HG02884 (cell line): ENCODE results near the gene GRB7.
A peak's percentile ranks its signal among the peaks of the same experiment; 100 is the strongest.
"Not testable (repeated sequence)": the region's sequence is repeated elsewhere in the genome, so short reads cannot be mapped to it uniquely, and the experiment has no call there.

Experiments
- ATAC-seq: cut with Tn5 transposase; IDR thresholded peaks from one replicate; pipeline ENCODE4 v1.9.1; 2021; ENCODE audit warnings: mild to moderate bottlenecking, moderate library complexity; ENCODE audit not compliant: unreplicated experiment

GRB7 gene

DNA sequence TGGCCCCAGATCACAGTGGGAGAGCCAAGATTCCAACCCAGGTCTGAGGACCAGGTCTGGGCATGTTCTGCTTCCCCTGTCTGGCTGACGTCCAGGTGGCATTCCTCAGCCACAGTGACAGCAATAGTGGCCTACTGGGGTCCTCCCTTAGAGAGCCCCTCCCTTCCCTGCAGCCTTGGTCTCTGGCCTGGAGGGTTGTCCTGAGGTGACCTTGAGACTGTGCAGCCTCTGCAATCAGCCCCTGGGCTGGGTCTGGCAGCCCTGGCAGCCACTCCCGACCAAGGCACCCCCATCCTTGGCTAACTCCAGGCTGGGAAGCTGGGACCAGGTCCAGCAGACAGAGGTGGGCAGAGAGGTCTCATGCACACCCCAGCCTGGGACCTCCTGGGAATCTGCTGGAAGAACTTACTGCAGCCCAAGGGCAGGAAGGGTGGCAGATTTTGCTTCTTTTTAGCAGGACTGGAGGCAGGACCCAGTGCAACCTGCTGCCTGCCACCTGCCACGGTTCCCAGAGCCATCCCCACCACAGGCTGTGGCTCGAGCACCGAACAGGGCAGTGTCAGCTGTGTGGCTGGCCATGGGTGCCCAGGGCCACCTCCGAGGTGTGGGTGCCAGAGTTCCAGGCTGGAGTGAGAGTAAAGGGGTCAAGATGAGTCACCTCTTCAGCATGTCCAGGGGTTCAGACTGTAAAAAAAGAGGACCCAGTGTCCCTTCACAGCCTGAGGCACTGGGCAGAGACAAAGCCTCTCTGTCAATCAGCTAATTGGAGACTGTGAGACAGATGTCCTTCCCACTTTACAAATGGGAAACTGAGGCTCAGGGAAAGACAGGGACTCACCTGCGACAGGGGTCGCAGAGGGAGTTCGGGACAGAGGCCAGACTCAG is 12.6 kb downstream of the GRB7 start:
- no peak for ATAC-seq

DNA sequence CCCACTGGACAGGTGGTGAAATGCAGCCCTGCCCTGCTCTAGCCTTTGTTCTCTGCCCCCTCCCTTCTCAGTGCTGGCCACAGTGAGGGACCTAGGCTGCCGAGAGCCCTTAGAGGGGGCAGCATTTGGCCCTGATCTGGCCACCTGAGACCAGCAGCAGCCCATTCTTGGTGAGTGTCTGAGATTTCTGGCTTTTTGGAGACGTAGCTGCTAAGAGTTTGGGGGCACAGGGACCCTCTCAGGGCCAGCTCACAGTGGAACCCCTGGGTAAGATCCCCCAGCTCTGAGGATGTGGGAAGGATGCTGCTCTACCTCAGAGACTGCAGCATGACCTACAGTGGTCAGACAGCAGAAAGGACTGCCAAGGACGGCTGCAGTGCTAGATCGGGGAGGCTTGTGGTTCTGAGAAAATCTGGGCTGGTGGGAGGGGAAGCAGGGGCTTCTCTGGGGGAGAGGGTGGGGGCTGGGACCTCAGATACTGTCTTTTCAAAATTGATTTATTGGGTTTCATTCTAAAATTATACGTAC is 13.3 kb downstream of the GRB7 start:
- ATAC-seq: no peak

- ATAC-seq: no peak
These were observed 13.9 kb downstream of the GRB7 start for GRCh38 chr17:39751637-39752036.

GRCh38 chr17:39752241-39752881 is 14.6 kb downstream of the GRB7 start:
- ATAC-seq: no peak

DNA sequence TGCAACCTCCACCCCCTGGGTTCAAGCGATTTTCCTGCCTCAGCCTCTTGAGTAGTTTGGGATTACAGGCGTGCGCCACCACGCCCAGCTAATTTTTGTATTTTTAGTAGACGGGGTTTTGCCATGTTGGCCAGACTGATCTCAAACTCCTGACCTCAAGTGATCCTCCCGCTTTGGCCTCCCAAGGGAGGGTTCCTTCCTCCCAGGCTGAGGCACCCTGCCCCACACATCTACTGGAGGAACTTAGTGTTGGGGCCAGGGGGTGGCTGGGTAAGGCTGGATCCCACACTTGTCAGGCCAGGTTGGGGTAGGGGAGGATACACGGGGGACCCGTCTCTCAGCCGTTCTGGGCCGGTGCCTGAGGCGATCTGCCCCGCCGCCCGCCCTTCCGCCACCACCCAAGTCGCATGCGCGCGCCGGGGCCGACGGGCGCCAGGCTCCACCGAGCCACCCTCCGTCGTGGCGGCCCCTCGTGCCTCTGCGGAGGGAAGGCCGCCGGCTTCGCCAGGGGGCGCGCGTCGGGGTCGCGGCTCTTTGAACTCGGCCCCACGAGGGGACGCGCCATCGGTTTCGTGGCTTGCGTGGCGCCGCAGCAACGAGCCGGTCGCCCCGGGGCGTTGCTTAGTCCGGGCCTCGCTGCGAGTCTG is 15.9 kb downstream of the GRB7 start:
- ATAC-seq: peak; percentile 7

DNA sequence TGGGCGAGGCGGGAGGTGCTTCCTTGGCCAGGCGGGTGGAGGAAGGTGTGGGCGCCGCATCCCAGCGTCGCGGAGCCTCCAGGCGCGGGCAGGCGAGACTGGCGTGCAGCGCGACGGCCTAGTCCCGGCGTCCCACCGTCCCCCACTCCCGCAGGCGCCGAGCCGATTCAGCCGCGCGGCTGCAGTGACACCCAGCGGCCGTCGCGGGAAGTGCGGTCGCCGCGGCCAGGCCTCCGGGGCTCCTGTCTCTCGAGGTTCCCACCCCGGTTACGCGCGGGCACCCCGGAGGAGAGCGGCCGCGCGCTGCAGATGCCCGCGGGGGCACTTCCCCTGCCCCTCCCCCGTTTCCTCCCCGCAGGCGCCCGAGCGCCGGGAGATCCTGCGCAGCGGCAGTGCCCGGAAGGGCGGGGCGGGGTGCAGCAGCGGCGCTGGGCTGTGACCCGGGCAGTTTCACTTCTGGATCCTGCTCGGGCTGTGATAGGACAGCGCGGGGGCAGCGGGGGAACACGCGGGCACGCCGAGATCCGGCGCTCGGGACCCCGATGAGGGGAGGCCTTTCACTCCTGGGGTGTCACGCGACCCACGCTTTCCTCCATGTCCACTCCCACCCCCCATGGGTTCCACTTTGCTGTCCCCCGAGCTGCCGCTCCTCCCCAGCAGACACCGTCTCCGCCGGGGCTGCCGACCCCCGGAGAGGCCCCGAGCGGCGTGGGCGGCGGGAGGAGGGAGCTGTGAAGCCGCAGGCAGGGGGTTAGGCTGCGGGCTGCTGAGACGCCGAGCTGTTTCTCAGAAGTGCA is 16.6 kb downstream of the GRB7 start:
- peak; percentile 64 for ATAC-seq

DNA sequence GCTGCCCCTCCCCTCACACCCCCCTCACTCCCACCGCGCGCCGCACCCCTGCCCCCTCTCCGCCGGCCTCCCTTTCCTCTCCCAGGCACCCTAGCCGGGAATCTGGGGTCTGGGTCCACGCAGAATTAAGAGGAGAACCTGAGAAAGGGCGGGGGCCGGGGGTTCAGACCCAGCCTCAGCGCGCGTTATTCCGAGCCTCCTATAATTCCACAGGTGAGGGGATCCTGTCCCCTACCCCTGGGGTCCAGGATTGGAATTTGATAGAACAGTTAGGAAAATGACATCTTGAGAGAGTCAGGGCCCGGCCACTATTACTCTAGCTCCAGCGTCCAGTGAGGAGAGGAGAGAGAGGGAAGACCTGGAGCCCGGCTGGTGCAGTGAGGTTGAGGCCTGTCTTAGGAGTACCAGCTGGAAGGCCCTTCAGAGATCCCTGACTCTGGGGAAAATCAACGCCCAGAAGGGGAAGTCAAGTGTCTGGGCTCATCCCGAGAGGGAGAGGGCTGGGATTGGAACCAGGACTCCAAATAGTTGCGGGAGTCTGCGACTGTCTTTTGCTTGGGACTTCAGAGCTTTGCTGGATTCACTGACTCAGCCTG is 17.3 kb downstream of the GRB7 start:
- ATAC-seq: no peak

- no peak for ATAC-seq
These were observed 18.0 kb downstream of the GRB7 start for GRCh38 chr17:39755554-39756379.

DNA sequence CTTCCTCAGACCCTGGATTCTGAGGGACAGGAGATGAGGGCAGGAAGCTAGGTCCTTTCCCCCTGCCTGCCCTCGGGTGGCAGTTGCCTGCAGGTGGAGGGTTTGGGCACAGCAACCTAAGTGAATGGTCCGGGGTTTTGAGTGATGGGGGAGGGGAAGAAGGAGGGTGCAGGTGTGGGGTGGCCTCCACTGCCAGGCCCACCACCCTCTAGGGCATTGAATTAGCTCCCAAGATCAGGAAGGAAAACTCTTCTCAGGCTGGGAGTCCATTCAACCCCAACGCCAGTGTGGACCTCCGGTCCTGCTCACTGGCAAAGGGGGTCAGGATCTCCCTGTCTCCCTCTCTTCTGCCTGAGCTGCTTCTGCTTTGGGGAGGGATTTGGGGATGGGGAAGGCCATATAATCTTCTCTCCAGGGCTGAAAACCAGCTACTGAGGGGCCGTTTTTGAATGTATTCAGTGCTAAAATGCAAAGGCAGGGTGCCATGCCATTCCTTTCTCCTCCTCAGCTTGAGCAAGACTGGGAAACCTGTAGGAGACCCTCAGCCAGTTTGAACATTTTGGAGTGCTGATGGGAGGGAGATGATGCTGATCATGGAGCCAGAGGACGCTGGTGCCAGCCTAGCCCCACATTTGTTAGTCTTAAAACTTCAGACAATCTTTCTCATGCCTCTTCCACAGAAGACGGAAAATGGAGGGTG is 18.8 kb downstream of the GRB7 start:
- ATAC-seq: no peak

- no peak for ATAC-seq
These were observed 19.5 kb downstream of the GRB7 start for GRCh38 chr17:39757176-39757662.

- ATAC-seq: no peak
These were observed 20.5 kb downstream of the GRB7 start for GRCh38 chr17:39757931-39758873.

- ATAC-seq: no peak
These were observed 21.5 kb downstream of the GRB7 start for GRCh38 chr17:39759204-39759603.

- ATAC-seq: no peak
These were observed 24.2 kb downstream of the GRB7 start for GRCh38 chr17:39761861-39762496.

DNA sequence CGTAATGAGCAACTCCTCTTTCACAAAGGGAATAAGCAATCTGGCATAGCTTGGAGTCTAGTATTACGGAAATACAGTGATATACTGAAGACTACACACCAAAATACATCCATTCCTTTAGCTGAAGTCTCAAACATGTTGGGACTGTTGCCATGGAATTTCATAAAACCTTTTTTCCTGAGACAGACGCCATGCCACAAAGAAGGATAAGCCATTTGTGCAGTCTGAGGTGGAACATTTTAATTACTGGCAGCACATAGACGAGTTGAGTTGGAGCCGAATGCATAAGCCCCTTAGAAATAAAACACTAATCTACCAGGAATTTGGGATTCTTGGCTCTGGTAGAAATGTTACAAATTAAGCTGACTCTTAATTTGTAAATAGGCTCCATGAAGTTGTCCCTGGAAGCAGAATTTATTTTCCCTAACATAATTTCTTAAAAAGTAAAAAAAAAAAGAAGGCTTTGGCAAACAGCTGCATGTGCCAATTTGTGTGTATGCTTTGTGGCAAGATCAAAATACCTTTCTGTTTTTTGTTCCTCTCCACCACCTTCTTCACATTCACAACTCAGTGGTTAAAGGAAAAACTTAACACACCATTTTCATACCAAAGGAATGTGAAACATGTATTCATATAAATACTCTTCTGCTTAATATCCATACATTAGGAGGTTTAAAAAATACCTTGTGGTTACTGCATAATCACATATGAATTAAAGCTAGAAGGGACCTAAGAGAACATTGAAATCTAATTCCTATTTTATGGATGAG is 25.5 kb downstream of the GRB7 start:
- no peak for ATAC-seq

DNA sequence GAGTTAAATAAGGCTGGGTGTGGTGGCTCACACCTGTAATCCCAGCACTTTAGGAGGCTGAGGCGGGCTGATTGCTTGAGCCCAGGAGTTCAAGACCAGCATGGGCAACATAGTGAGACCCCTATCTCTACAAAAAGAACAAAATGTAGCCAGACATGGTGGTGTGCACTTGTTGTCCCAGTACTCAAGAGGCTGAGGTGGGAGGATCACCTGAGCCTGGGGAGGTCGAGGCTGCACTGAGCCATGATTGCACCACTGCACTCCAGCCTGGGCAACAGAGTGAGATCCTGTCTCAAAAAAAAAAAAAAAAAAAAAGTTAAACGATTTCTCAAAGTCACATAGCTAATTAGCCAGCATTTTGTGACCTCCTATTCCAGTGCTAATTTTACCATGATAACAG is 26.4 kb downstream of the GRB7 start:
- not testable (repeated sequence) for ATAC-seq

DNA sequence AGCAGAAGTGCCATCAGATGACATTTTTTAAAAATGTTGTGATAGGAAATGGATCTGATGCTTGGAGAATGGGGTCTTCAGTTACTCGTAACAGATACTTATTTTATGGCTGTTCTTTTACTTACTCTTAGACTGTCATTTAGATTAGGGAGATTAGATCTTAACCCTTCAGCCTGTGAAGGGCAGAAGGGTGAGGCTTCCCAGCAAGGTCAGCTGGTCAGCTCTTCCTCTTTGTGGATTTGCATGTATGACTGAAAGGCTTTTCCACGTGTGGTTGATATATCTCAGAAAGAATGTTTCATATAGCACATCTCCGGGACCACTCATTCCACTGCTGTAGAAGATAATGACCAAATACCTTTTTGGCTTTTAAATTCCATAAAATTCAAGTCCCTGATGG is 27.4 kb downstream of the GRB7 start:
- no peak for ATAC-seq
